ENCODE results near the gene RGL3. TPM values are rescaled to one million over a fixed set of nuclear protein-coding genes. Genes with fewer than 3 reads are reported as not detected.

RGL3 gene
- total and polyA plus RNA-seq, 2 experiments from 2014 or later = 0.54 to 1.4 TPM

GRCh38 chr19:11373166-11373884 is 45.8 kb downstream of the RGL3 start:
- DNase-seq = peak; percentile 42
- no peak for TF ChIP-seq EZH2 (IDR thresholded peaks at IDR 0.05; ENCODE audit: insufficient read depth, poor library complexity, severe bottlenecking)
- TF ChIP-seq EZH2phosphoT487 (IDR thresholded peaks at IDR 0.05; ENCODE audit: insufficient read depth, low read depth) = no peak

GRCh38 chr19:11370744-11371143 is 48.4 kb downstream of the RGL3 start:
- Histone ChIP-seq H3K36me3 (ENCODE audit: low read depth) (no peaks in the 10 kb centered on the region), H3K4me2 (ENCODE audit: unreplicated experiment) (no peak overlapping the region), H3F3A (ENCODE audit: insufficient read depth) (no peaks in the 10 kb centered on the region), H3K27ac (no peak overlapping the region), H3K4me1 (ENCODE audit: insufficient read depth) (peaks cover 4% of the 10 kb centered on the region; the same call in 1 of the 2 replicates), H3K9ac (no peak overlapping the region), H3K79me2 (ENCODE audit: insufficient read depth) (no peaks in the 10 kb centered on the region), H3K27me3 (replicated peaks; ENCODE audit: insufficient read depth) (no peaks in the 10 kb centered on the region), H3K9me2 (ENCODE audit: insufficient read depth) (no peaks in the 10 kb centered on the region), H2AFZ (no peak overlapping the region), H3K9me3 (ENCODE audit: low read depth) (no peaks in the 10 kb centered on the region), H3K4me3 (no peak overlapping the region), H4K20me1 (ENCODE audit: insufficient read depth) (no peaks in the 10 kb centered on the region)
- TF ChIP-seq EZH2phosphoT487 (IDR thresholded peaks at IDR 0.05; ENCODE audit: insufficient read depth, low read depth) (no peak), EZH2 (IDR thresholded peaks at IDR 0.05; ENCODE audit: insufficient read depth, poor library complexity, severe bottlenecking) (no peak)
- no peak for DNase-seq
- 93 to 100% methylated on average over 2 of the region's 2 CpGs for WGBS, 2 experiments (ENCODE audit: low coverage in 1 of 2, low lambda C conversion rate in 2 of 2, missing lambda C conversion rate in 2 of 2)
- in situ Hi-C loops (cut with MboI) = no loop called here

More at GRCh38 chr19:11373166-11373884, 45.8 kb downstream of the RGL3 start:
- Histone ChIP-seq H2AFZ (peak overlapping the region; percentile 82; the same call in 1 of the 2 replicates), H3K4me2 (ENCODE audit: unreplicated experiment) (no peak overlapping the region), H3K9ac (no peak overlapping the region), H3F3A (ENCODE audit: insufficient read depth) (peaks cover 15% of the 10 kb centered on the region), H3K27ac (no peak overlapping the region), H3K4me3 (no peak overlapping the region; the same call in 1 of the 2 replicates), H3K4me1 (ENCODE audit: insufficient read depth) (peaks cover 23% of the 10 kb centered on the region), H3K79me2 (ENCODE audit: insufficient read depth) (no peaks in the 10 kb centered on the region), H3K9me2 (ENCODE audit: insufficient read depth) (no peaks in the 10 kb centered on the region), H3K36me3 (ENCODE audit: low read depth) (no peaks in the 10 kb centered on the region), H3K9me3 (ENCODE audit: low read depth) (no peaks in the 10 kb centered on the region), H4K20me1 (ENCODE audit: insufficient read depth) (no peaks in the 10 kb centered on the region), H3K27me3 (replicated peaks; ENCODE audit: insufficient read depth) (no peaks in the 10 kb centered on the region)
- 20 to 23% methylated on average over 10 of the region's 10 CpGs for WGBS, 2 experiments (ENCODE audit: low coverage in 1 of 2, low lambda C conversion rate in 2 of 2, missing lambda C conversion rate in 2 of 2)
- in situ Hi-C loops (cut with MboI) = no loop called here

- WGBS, 2 experiments (ENCODE audit: low coverage in 1 of 2, low lambda C conversion rate in 2 of 2, missing lambda C conversion rate in 2 of 2) = 48 to 58% methylated on average over 2 of the region's 2 CpGs
- no peaks in the 10 kb centered on the region for H4K20me1 ChIP-seq (ENCODE audit: insufficient read depth)
- H3K27ac ChIP-seq = no peak overlapping the region
- H3F3A ChIP-seq (ENCODE audit: insufficient read depth) = no peaks in the 10 kb centered on the region
- no peaks in the 10 kb centered on the region for H3K36me3 ChIP-seq (ENCODE audit: low read depth)
- H3K4me2 ChIP-seq (ENCODE audit: unreplicated experiment) = no peak overlapping the region
- H3K27me3 ChIP-seq (replicated peaks; ENCODE audit: insufficient read depth) = no peaks in the 10 kb centered on the region
- no peak overlapping the region for H3K4me3 ChIP-seq
- no peak overlapping the region for H3K9ac ChIP-seq
- H3K9me2 ChIP-seq (ENCODE audit: insufficient read depth) = no peaks in the 10 kb centered on the region
- no peaks in the 10 kb centered on the region for H3K79me2 ChIP-seq (ENCODE audit: insufficient read depth)
- H3K9me3 ChIP-seq (ENCODE audit: low read depth) = no peaks in the 10 kb centered on the region
- DNase-seq = no peak
- H2AFZ ChIP-seq = no peak overlapping the region
- TF ChIP-seq EZH2phosphoT487 (IDR thresholded peaks at IDR 0.05; ENCODE audit: insufficient read depth, low read depth) (no peak), EZH2 (IDR thresholded peaks at IDR 0.05; ENCODE audit: insufficient read depth, poor library complexity, severe bottlenecking) (no peak)
- in situ Hi-C loops (cut with MboI) = no loop called here
- no peaks in the 10 kb centered on the region for H3K4me1 ChIP-seq (ENCODE audit: insufficient read depth)
These were observed 51.6 kb downstream of the RGL3 start for GRCh38 chr19:11367528-11367927.

- no peaks in the 10 kb centered on the region for H3K4me1 ChIP-seq (ENCODE audit: insufficient read depth)
- H3K4me3 ChIP-seq = no peak overlapping the region
- H3K79me2 ChIP-seq (ENCODE audit: insufficient read depth) = no peaks in the 10 kb centered on the region
- no peak overlapping the region for H3K9ac ChIP-seq
- no peak overlapping the region for H3K4me2 ChIP-seq (ENCODE audit: unreplicated experiment)
- no peaks in the 10 kb centered on the region for H3K9me3 ChIP-seq (ENCODE audit: low read depth)
- H3K9me2 ChIP-seq (ENCODE audit: insufficient read depth) = no peaks in the 10 kb centered on the region
- no peaks in the 10 kb centered on the region for H3K36me3 ChIP-seq (ENCODE audit: low read depth)
- in situ Hi-C loops (cut with MboI) = no loop called here
- TF ChIP-seq EZH2phosphoT487 (IDR thresholded peaks at IDR 0.05; ENCODE audit: insufficient read depth, low read depth) (no peak), EZH2 (IDR thresholded peaks at IDR 0.05; ENCODE audit: insufficient read depth, poor library complexity, severe bottlenecking) (no peak)
- WGBS, 2 experiments (ENCODE audit: low coverage in 1 of 2, low lambda C conversion rate in 2 of 2, missing lambda C conversion rate in 2 of 2) = 56 to 58% methylated on average over 7 of the region's 7 CpGs
- H4K20me1 ChIP-seq (ENCODE audit: insufficient read depth) = no peaks in the 10 kb centered on the region
- H2AFZ ChIP-seq = no peak overlapping the region
- DNase-seq = no peak
- no peak overlapping the region for H3K27ac ChIP-seq
- H3F3A ChIP-seq (ENCODE audit: insufficient read depth) = no peaks in the 10 kb centered on the region
- no peaks in the 10 kb centered on the region for H3K27me3 ChIP-seq (replicated peaks; ENCODE audit: insufficient read depth)
These were observed 53.5 kb downstream of the RGL3 start for GRCh38 chr19:11365557-11366117.
